IPS DF 6.9 (cell line): ENCODE measurements around the gene TMEM35B.
"Not testable (repeated sequence)": the region's sequence is repeated elsewhere in the genome, so short reads cannot be mapped to it uniquely, and the experiment has no call there.

Source experiments
- DNase-seq: peaks from one replicate; pipeline ENCODE4 v3.0.0-alpha.2; 2013; ENCODE audit warnings: low read depth, low spot score
- H3K27ac ChIP-seq: one replicate; pipeline ENCODE4 v1.5.1; 2013; ENCODE audit warnings: low read length, control low read depth
- H3K27me3 ChIP-seq: 2 replicates; pipeline ENCODE4 v1.6.1; 2013; ENCODE audit warnings: mild to moderate bottlenecking, low read length; ENCODE audit not compliant: control insufficient read depth, insufficient read depth
- H3K36me3 ChIP-seq: 2 replicates; pipeline ENCODE4 v1.6.1; 2013; ENCODE audit warnings: low read length; ENCODE audit not compliant: control insufficient read depth, insufficient read depth
- H3K4me1 ChIP-seq: 2 replicates; pipeline ENCODE4 v1.6.1; 2013; ENCODE audit warnings: low read length; ENCODE audit not compliant: control insufficient read depth, insufficient read depth
- H3K4me3 ChIP-seq: 2 replicates; pipeline ENCODE4 v1.5.1; 2013; ENCODE audit warnings: mild to moderate bottlenecking, low read length
- H3K9me3 ChIP-seq: 2 replicates; pipeline ENCODE4 v1.6.1; 2013; ENCODE audit warnings: low read length, inconsistent platforms; ENCODE audit not compliant: control insufficient read depth, insufficient read depth
- WGBS: extraction: QIAGEN DNeasy Blood & Tissue Kit; methylation state at CpG from one replicate; pipeline ENCODE4 v1.1.7; 2013; ENCODE audit warnings: mixed read lengths, missing lambda C conversion rate; ENCODE audit not compliant: insufficient read length, insufficient coverage; 5-methylcytosine and 5-hydroxymethylcytosine counted together

The TMEM35B gene

GRCh38 chr1:34950428-34950827, 34.7 kb downstream of the TMEM35B start:
- WGBS, result no CpG with 5 or more reads among the region's 1 CpG
- no peaks in the 10 kb centered on the region for H3K9me3 ChIP-seq
- no peaks in the 10 kb centered on the region for H3K27me3 ChIP-seq
- no peak for DNase-seq
- no peak overlapping the region for H3K4me3 ChIP-seq
- H3K27ac ChIP-seq, result no peak overlapping the region
- no peaks in the 10 kb centered on the region for H3K36me3 ChIP-seq
- H3K4me1 ChIP-seq, result no peaks in the 10 kb centered on the region

- not testable (repeated sequence) for H3K36me3 ChIP-seq, H3K4me1 ChIP-seq, DNase-seq, H3K27me3 ChIP-seq, H3K9me3 ChIP-seq, H3K4me3 ChIP-seq, H3K27ac ChIP-seq
- WGBS, result no CpG with 5 or more reads among the region's 10 CpGs
Measured at GRCh38 chr1:34948739-34949138, 36.4 kb downstream of the TMEM35B start.

GRCh38 chr1:34947641-34948314, 37.4 kb downstream of the TMEM35B start:
- H3K36me3 ChIP-seq, H3K4me1 ChIP-seq, H3K27me3 ChIP-seq, H3K9me3 ChIP-seq, H3K27ac ChIP-seq, H3K4me3 ChIP-seq, DNase-seq: not testable (repeated sequence)
- no CpG with 5 or more reads among the region's 41 CpGs for WGBS

GRCh38 chr1:34946211-34946610, 38.9 kb downstream of the TMEM35B start:
- DNase-seq, result no peak
- no peaks in the 10 kb centered on the region for H3K9me3 ChIP-seq
- H3K27me3 ChIP-seq, result 0 out of 2 replicates have a peak, but pooled peaks cover 1% of the 10 kb centered on the region
- H3K4me1 ChIP-seq, result no peaks in the 10 kb centered on the region
- no CpG with 5 or more reads among the region's 6 CpGs for WGBS
- no peaks in the 10 kb centered on the region for H3K36me3 ChIP-seq
- no peak overlapping the region for H3K27ac ChIP-seq
- no peak overlapping the region for H3K4me3 ChIP-seq

- H3K9me3 ChIP-seq, H3K4me1 ChIP-seq, H3K27ac ChIP-seq, H3K27me3 ChIP-seq, H3K4me3 ChIP-seq, H3K36me3 ChIP-seq, DNase-seq: not testable (repeated sequence)
- WGBS, result no CpG with 5 or more reads among the region's 2 CpGs
Measured at GRCh38 chr1:34941798-34942197, 43.3 kb downstream of the TMEM35B start.
